ENCODE data around the gene PSMB7. TPM values are rescaled to one million over a fixed set of nuclear protein-coding genes. Genes with fewer than 3 reads are reported as not detected.
A peak's percentile ranks its signal among the peaks of the same experiment; 100 is the strongest.

Gene PSMB7
- total RNA-seq, 5 donors from 2014 or later (not counting 1 experiment from before 2014, with no cell fraction given), result 62.6 to 75.8 (median 68.6) TPM

GRCh38 chr9:124359855-124360678 lies 55.2 kb downstream of the PSMB7 start:
- peaks cover 8 to 22% of the 10 kb centered on the region in 2 donors for H3K36me3 ChIP-seq (ENCODE audit: control insufficient read depth in 2 of 2, extremely low read depth in 1 of 2, insufficient read depth in 1 of 2, low read length in 1 of 2)
- WGBS (ENCODE audit: insufficient coverage), result 97% methylated on average over 7 of the region's 11 CpGs
- Mint-ChIP-seq H3K4me3 (no peak overlapping the region), H3K27ac (no peak overlapping the region), H3K4me1 (peaks cover 56 to 76% (median 65%) of the 10 kb centered on the region in 3 donors), H3K36me3 (peaks cover 16% of the 10 kb centered on the region), H3K9me3 (no peaks in the 10 kb centered on the region), H3K27me3 (no peaks in the 10 kb centered on the region)
- H3K9me3 ChIP-seq, result no peaks in the 10 kb centered on the region
- no peak overlapping the region for H3K27ac ChIP-seq (ENCODE audit: low read length)
- peaks cover 0 to 20% of the 10 kb centered on the region in 2 experiments for H3K4me1 ChIP-seq (ENCODE audit: control insufficient read depth in 1 of 2, extremely low read depth in 1 of 2, insufficient read depth in 2 of 2, low read length in 2 of 2)
- H3K4me3 ChIP-seq (ENCODE audit: control insufficient read depth in 1 of 2, extremely low read depth in 1 of 2, low read length in 1 of 2), result no peak overlapping the region
- ChIA-PET POLR2A (no interaction called here), CTCF (no interaction called here)
- no peaks in the 10 kb centered on the region for H3K27me3 ChIP-seq (replicated peaks in 1 of 2; ENCODE audit: control insufficient read depth in 2 of 2, extremely low read depth in 1 of 2, insufficient read depth in 2 of 2, low read length in 1 of 2)
- no peak for DNase-seq
- ATAC-seq (replicated peaks in 1 of 4), result no peak

GRCh38 chr9:124359426-124359825 lies 55.8 kb downstream of the PSMB7 start:
- Histone ChIP-seq H3K4me3 (ENCODE audit: control insufficient read depth in 1 of 2, extremely low read depth in 1 of 2, low read length in 1 of 2) (no peak overlapping the region), H3K27ac (ENCODE audit: low read length) (no peak overlapping the region), H3K36me3 (ENCODE audit: control insufficient read depth in 2 of 2, extremely low read depth in 1 of 2, insufficient read depth in 1 of 2, low read length in 1 of 2) (peaks cover 8 to 24% of the 10 kb centered on the region in 2 donors), H3K9me3 (no peaks in the 10 kb centered on the region), H3K4me1 (ENCODE audit: control insufficient read depth in 1 of 2, extremely low read depth in 1 of 2, insufficient read depth in 2 of 2, low read length in 2 of 2) (peaks cover 0 to 20% of the 10 kb centered on the region in 2 experiments), H3K27me3 (replicated peaks in 1 of 2; ENCODE audit: control insufficient read depth in 2 of 2, extremely low read depth in 1 of 2, insufficient read depth in 2 of 2, low read length in 1 of 2) (no peaks in the 10 kb centered on the region)
- no peak overlapping the region for H3K4me3 Mint-ChIP-seq
- CTCF ChIA-PET, result no interaction called here
- H3K27me3 Mint-ChIP-seq, result no peaks in the 10 kb centered on the region
- no peak overlapping the region for H3K27ac Mint-ChIP-seq
- POLR2A ChIA-PET, result no interaction called here
- no peak for ATAC-seq (replicated peaks in 1 of 4)
- WGBS (ENCODE audit: insufficient coverage), result no CpG with 5 or more reads among the region's 6 CpGs
- peaks cover 50 to 70% (median 61%) of the 10 kb centered on the region in 3 donors for H3K4me1 Mint-ChIP-seq
- H3K9me3 Mint-ChIP-seq, result no peaks in the 10 kb centered on the region
- H3K36me3 Mint-ChIP-seq, result peaks cover 15% of the 10 kb centered on the region
- no peak for DNase-seq

GRCh38 chr9:124358631-124359030 lies 56.6 kb downstream of the PSMB7 start:
- WGBS (ENCODE audit: insufficient coverage), result 100% methylated on average over 6 of the region's 13 CpGs

DNA sequence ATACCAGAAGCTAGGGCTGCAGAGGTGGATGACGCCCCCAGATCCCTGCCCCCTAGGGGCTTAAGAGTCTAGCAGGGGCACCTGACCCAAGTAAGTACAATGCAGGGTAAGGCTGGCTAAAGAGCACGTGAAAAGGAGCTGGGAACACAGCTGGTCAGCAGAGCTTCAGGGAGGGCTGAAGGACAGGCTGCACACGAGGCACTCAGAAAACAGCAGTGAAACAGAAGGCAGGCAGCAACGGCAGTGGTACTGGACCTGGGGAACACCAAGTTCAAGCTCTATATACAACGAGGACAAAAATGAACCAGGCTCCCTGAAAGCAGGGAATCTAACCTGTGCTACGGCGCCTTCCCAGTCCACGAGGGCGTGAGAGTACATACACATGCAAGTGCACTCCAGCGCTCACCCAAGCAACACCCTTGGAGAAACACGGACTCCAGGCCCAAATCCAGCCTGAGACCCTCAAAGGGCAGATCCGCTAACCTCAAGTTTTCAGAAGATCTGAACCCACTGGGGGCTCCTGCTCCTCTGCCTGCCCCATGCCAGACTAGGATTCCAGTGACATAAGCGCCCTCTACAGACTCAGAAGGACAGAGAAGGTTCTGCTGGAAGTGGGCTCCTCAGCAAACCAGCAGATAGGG lies 57.4 kb downstream of the PSMB7 start:
- peaks cover 0 to 20% of the 10 kb centered on the region in 2 experiments for H3K4me1 ChIP-seq (ENCODE audit: control insufficient read depth in 1 of 2, extremely low read depth in 1 of 2, insufficient read depth in 2 of 2, low read length in 2 of 2)
- Mint-ChIP-seq H3K9me3 (no peaks in the 10 kb centered on the region), H3K36me3 (peaks cover 22% of the 10 kb centered on the region), H3K27ac (peak overlapping the region; percentile 18 to 60), H3K4me3 (no peak overlapping the region), H3K4me1 (peaks cover 40 to 57% (median 53%) of the 10 kb centered on the region in 3 donors), H3K27me3 (no peaks in the 10 kb centered on the region)
- no peaks in the 10 kb centered on the region for H3K27me3 ChIP-seq (replicated peaks in 1 of 2; ENCODE audit: control insufficient read depth in 2 of 2, extremely low read depth in 1 of 2, insufficient read depth in 2 of 2, low read length in 1 of 2)
- ChIA-PET CTCF (no interaction called here), POLR2A (no interaction called here)
- no peak for DNase-seq
- H3K27ac ChIP-seq (ENCODE audit: low read length), result no peak overlapping the region
- peaks cover 2 to 34% of the 10 kb centered on the region in 2 donors for H3K36me3 ChIP-seq (ENCODE audit: control insufficient read depth in 2 of 2, extremely low read depth in 1 of 2, insufficient read depth in 1 of 2, low read length in 1 of 2)
- no peak overlapping the region for H3K4me3 ChIP-seq (ENCODE audit: control insufficient read depth in 1 of 2, extremely low read depth in 1 of 2, low read length in 1 of 2)
- no peaks in the 10 kb centered on the region for H3K9me3 ChIP-seq
- ATAC-seq (replicated peaks in 1 of 4), result no peak
- over 99% methylated on average over 12 of the region's 13 CpGs for WGBS (ENCODE audit: insufficient coverage)

More at GRCh38 chr9:124358631-124359030, 56.6 kb downstream of the PSMB7 start:
- Mint-ChIP-seq H3K9me3 (no peaks in the 10 kb centered on the region), H3K36me3 (peaks cover 21% of the 10 kb centered on the region), H3K4me3 (no peak overlapping the region), H3K4me1 (peaks cover 48 to 65% (median 61%) of the 10 kb centered on the region in 3 donors), H3K27me3 (no peaks in the 10 kb centered on the region), H3K27ac (peak overlapping the region in 1 of 2 donors; percentile 25)
- ATAC-seq (replicated peaks in 1 of 4) (no peak), DNase-seq (no peak)
- Histone ChIP-seq H3K27me3 (replicated peaks in 1 of 2; ENCODE audit: control insufficient read depth in 2 of 2, extremely low read depth in 1 of 2, insufficient read depth in 2 of 2, low read length in 1 of 2) (no peaks in the 10 kb centered on the region), H3K27ac (ENCODE audit: low read length) (no peak overlapping the region), H3K4me3 (ENCODE audit: control insufficient read depth in 1 of 2, extremely low read depth in 1 of 2, low read length in 1 of 2) (no peak overlapping the region), H3K9me3 (no peaks in the 10 kb centered on the region), H3K36me3 (ENCODE audit: control insufficient read depth in 2 of 2, extremely low read depth in 1 of 2, insufficient read depth in 1 of 2, low read length in 1 of 2) (peaks cover 7 to 30% of the 10 kb centered on the region in 2 donors), H3K4me1 (ENCODE audit: control insufficient read depth in 1 of 2, extremely low read depth in 1 of 2, insufficient read depth in 2 of 2, low read length in 2 of 2) (peaks cover 0 to 20% of the 10 kb centered on the region in 2 experiments)
- ChIA-PET CTCF (no interaction called here), POLR2A (no interaction called here)

- peaks cover 40 to 51% (median 48%) of the 10 kb centered on the region in 3 donors for H3K4me1 Mint-ChIP-seq
- CTCF ChIA-PET, result no interaction called here
- peak in 1 of 4 experiments; percentile 45 for ATAC-seq (replicated peaks in 1 of 4)
Measured at GRCh38 chr9:124356745-124357390, 58.4 kb downstream of the PSMB7 start.

More at GRCh38 chr9:124356745-124357390, 58.4 kb downstream of the PSMB7 start:
- Mint-ChIP-seq H3K36me3 (peaks cover 31% of the 10 kb centered on the region), H3K9me3 (no peaks in the 10 kb centered on the region), H3K27ac (peak overlapping the region; percentile 18 to 60), H3K4me3 (no peak overlapping the region), H3K27me3 (no peaks in the 10 kb centered on the region)
- 91% methylated on average over 15 of the region's 19 CpGs for WGBS (ENCODE audit: insufficient coverage)
- Histone ChIP-seq H3K4me3 (ENCODE audit: control insufficient read depth in 1 of 2, extremely low read depth in 1 of 2, low read length in 1 of 2) (no peak overlapping the region), H3K36me3 (ENCODE audit: control insufficient read depth in 2 of 2, extremely low read depth in 1 of 2, insufficient read depth in 1 of 2, low read length in 1 of 2) (peaks cover 2 to 44% of the 10 kb centered on the region in 2 donors), H3K9me3 (no peaks in the 10 kb centered on the region), H3K27me3 (replicated peaks in 1 of 2; ENCODE audit: control insufficient read depth in 2 of 2, extremely low read depth in 1 of 2, insufficient read depth in 2 of 2, low read length in 1 of 2) (no peaks in the 10 kb centered on the region), H3K4me1 (ENCODE audit: control insufficient read depth in 1 of 2, extremely low read depth in 1 of 2, insufficient read depth in 2 of 2, low read length in 2 of 2) (peaks cover 0 to 20% of the 10 kb centered on the region in 2 experiments), H3K27ac (ENCODE audit: low read length) (no peak overlapping the region)
- DNase-seq, result no peak
- POLR2A ChIA-PET, result no interaction called here

Measured in T-cell (primary cell).